Tibial nerve (tissue), 4 donors: Measurements from ENCODE around the gene ROMO1. TPM values are rescaled to one million over a fixed set of nuclear protein-coding genes. Genes with fewer than 3 reads are reported as not detected.

Experiments
- DNase-seq, 2 donors: peaks; one replicate each; pipeline ENCODE4 v3.0.0-alpha.2; 2019; ENCODE audit warnings: low spot score in 2 of 2
- H3K27ac ChIP-seq, 4 donors: fragments of 200-600 bp; sonication (generic) in 3 of 4; one replicate each; pipeline ENCODE4 v1.5.1; 2017 to 2019; ENCODE audit warnings: mild to moderate bottlenecking in 1 of 4
- H3K27me3 ChIP-seq, 2 donors: fragments of 200-600 bp; sonication (generic) in 1 of 2; one replicate each; pipeline versions ENCODE4 v1.5.1 to v1.6.0; 2017 to 2019
- H3K36me3 ChIP-seq, 3 donors: fragments of 200-600 bp; sonication (generic); one replicate each; pipeline ENCODE4 v1.5.1; 2018 to 2019
- H3K4me1 ChIP-seq, 4 donors: fragments of 200-600 bp; sonication (generic) in 3 of 4; one replicate each; pipeline ENCODE4 v1.5.1; 2017 to 2019
- H3K4me3 ChIP-seq, 4 donors: fragments of 200-600 bp; sonication (generic) in 3 of 4; one replicate each; pipeline ENCODE4 v1.5.1; 2017 to 2019; ENCODE audit warnings: mild to moderate bottlenecking in 1 of 4, moderate library complexity in 1 of 4
- H3K9me3 ChIP-seq, 4 donors: fragments of 200-600 bp; sonication (generic) in 3 of 4; one replicate each; pipeline ENCODE4 v1.5.1; 2017 to 2019
- EP300 ChIP-seq, 2 donors: sonication (generic); formaldehyde crosslinking; IDR thresholded peaks; one replicate each; pipeline ENCODE4 v1.6.1; 2017; ENCODE audit warnings: antibody characterized with exemption in 2 of 2, mild to moderate bottlenecking in 1 of 2
- POLR2A ChIP-seq, 2 donors: fragments of 450-650 bp; IDR thresholded peaks; one replicate each; pipeline ENCODE4 v1.6.1; 2017; ENCODE audit warnings: antibody characterized with exemption in 2 of 2, mild to moderate bottlenecking in 2 of 2, moderate library complexity in 2 of 2
- WGBS, 2 donors: methylation state at CpG; one replicate each; pipeline ENCODE4 v1.1.5; 2018; 5-methylcytosine and 5-hydroxymethylcytosine counted together
- total RNA-seq, 4 donors: library from RNA; depleted of rRNA; stranded (reverse); fragments of >200 nt; gene quantifications; one replicate each; pipeline ENCODE4 v1.1.0, GENCODE V29; 2016
- TF ChIP-seq, protein P1 (sequence below), 5 experiments: fragments of 200-600 bp in 3 of 5; fragments of 450-650 bp in 2 of 5; sonication (generic) in 3 of 5; IDR thresholded peaks; one replicate each; pipeline ENCODE4 v1.5.1; 2016 to 2019; ENCODE audit warnings: antibody characterized with exemption in 5 of 5, mild to moderate bottlenecking in 3 of 5, moderate library complexity in 2 of 5

The ROMO1 gene
- total RNA-seq, 4 donors from 2014 or later = 237 to 447 (median 320) TPM

GRCh38 chr20:35734777-35735649 is 35.8 kb downstream of the ROMO1 start:
- WGBS, 2 donors = 59 to 63% methylated on average over 4 of the region's 4 CpGs

DNA sequence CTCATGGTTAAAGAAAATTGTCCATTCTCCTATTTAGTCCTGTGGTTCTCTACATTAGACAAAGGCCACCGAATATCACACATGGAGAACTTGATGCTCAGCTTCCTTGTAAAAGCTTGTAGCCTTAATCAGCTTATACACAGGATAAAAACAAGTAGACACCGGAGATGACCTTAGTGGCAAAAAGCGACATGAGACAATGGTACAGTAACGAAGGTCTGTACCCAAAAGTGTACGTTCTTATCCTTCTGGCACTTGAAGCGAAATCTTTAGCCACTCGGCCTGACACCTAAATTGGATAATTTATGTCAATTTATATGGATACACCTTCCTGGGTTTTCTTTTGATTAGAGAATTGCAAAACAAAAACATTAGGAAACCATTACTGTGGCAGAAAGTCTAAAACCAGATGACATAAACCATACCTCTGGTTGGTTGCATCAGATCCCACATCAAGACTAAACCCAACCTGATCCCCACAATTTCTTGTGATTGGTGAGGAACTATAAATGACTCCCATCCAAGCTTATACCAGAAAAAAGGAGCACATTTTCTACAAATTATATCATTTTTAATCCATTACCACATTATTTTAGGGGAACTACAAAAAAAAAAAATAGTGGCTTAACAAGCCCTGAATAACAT is 36.7 kb downstream of the ROMO1 start:
- no peak overlapping the region for H3K4me3 ChIP-seq
- TF ChIP-seq POLR2A (IDR thresholded peaks at IDR 0.05) (no peak), EP300 (IDR thresholded peaks at IDR 0.05) (no peak)
- TF ChIP-seq, protein P1, sequence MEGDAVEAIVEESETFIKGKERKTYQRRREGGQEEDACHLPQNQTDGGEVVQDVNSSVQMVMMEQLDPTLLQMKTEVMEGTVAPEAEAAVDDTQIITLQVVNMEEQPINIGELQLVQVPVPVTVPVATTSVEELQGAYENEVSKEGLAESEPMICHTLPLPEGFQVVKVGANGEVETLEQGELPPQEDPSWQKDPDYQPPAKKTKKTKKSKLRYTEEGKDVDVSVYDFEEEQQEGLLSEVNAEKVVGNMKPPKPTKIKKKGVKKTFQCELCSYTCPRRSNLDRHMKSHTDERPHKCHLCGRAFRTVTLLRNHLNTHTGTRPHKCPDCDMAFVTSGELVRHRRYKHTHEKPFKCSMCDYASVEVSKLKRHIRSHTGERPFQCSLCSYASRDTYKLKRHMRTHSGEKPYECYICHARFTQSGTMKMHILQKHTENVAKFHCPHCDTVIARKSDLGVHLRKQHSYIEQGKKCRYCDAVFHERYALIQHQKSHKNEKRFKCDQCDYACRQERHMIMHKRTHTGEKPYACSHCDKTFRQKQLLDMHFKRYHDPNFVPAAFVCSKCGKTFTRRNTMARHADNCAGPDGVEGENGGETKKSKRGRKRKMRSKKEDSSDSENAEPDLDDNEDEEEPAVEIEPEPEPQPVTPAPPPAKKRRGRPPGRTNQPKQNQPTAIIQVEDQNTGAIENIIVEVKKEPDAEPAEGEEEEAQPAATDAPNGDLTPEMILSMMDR (IDR thresholded peaks at IDR 0.05) = no peak
- peak overlapping the region in 1 of 4 donors; percentile 22 for H3K27ac ChIP-seq
- peaks cover 14 to 84% (median 45%) of the 10 kb centered on the region in 4 donors for H3K4me1 ChIP-seq
- H3K36me3 ChIP-seq = peaks cover 0 to 87% (median 25%) of the 10 kb centered on the region in 3 donors
- H3K9me3 ChIP-seq = no peaks in the 10 kb centered on the region
- DNase-seq = no peak
- no peaks in the 10 kb centered on the region for H3K27me3 ChIP-seq
- 45 to 57% methylated on average over 7 of the region's 7 CpGs for WGBS, 2 donors

More at GRCh38 chr20:35734777-35735649, 35.8 kb downstream of the ROMO1 start:
- TF ChIP-seq EP300 (IDR thresholded peaks at IDR 0.05) = no peak
- TF ChIP-seq, protein P1 (IDR thresholded peaks at IDR 0.05) = no peak
- no peak for TF ChIP-seq POLR2A (IDR thresholded peaks at IDR 0.05)
- Histone ChIP-seq H3K4me3 (no peak overlapping the region), H3K27me3 (no peaks in the 10 kb centered on the region), H3K36me3 (peaks cover 0 to 87% (median 34%) of the 10 kb centered on the region in 3 donors), H3K4me1 (peaks cover 14 to 87% (median 43%) of the 10 kb centered on the region in 4 donors), H3K27ac (peak overlapping the region in 1 of 4 donors; percentile 22), H3K9me3 (no peaks in the 10 kb centered on the region)
- no peak for DNase-seq

GRCh38 chr20:35737865-35738333 is 38.7 kb downstream of the ROMO1 start:
- Histone ChIP-seq H3K27me3 (no peaks in the 10 kb centered on the region), H3K4me1 (peaks cover 14 to 66% (median 44%) of the 10 kb centered on the region in 4 donors), H3K36me3 (peaks cover 0 to 68% (median 15%) of the 10 kb centered on the region in 3 donors), H3K4me3 (no peak overlapping the region), H3K27ac (peak overlapping the region in 1 of 4 donors; percentile 97), H3K9me3 (no peaks in the 10 kb centered on the region)
- WGBS, 2 donors = 94 to 95% methylated on average over 15 of the region's 15 CpGs
- DNase-seq = no peak
- no peak for TF ChIP-seq POLR2A (IDR thresholded peaks at IDR 0.05)
- TF ChIP-seq, protein P1 (IDR thresholded peaks at IDR 0.05) = no peak

DNA sequence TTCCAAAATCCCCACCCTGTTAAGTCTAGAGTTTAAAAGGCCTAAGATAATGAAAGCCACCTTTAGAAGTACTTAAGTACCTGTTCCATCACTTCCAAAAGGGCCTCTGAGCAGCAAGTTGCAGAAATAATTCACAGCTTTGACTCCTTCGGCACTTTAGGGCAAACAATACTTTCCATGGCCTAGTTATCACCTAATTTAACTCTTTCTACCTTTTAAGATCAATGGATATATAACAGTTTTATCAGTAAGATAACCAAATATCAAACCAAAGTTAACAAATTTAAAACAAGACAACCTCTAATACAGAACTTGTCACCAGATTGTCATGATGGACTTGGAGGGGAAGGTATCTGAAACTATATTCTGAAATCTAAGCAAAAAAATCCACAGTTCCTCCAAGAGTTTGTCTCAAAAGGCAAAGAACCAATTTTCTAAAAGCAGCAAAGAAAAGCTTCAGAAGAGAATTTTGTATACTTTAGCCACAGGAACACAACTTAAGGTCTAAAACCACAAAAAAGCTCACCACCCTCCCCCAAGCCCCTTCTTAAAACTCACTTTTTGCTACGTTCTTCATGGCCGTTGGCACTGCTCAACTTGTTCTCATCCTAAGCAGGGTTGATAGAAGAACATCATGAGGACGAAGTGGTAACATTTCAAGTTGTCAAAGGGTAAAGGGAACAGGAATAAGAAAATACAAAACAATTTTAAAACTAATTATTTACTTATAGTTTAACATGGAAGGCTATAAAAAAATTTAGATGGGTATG is 39.4 kb downstream of the ROMO1 start:
- 56 to 58% methylated on average over 4 of the region's 4 CpGs for WGBS, 2 donors
- DNase-seq = no peak
- no peaks in the 10 kb centered on the region for H3K9me3 ChIP-seq
- H3K27me3 ChIP-seq = no peaks in the 10 kb centered on the region
- peaks cover 14 to 70% (median 50%) of the 10 kb centered on the region in 4 donors for H3K4me1 ChIP-seq
- H3K36me3 ChIP-seq = peaks cover 0 to 61% (median 15%) of the 10 kb centered on the region in 3 donors
- no peak overlapping the region for H3K4me3 ChIP-seq
- TF ChIP-seq POLR2A (IDR thresholded peaks at IDR 0.05) = no peak
- TF ChIP-seq, protein P1 (IDR thresholded peaks at IDR 0.05) = no peak
- no peak for TF ChIP-seq EP300 (IDR thresholded peaks at IDR 0.05)
- peak overlapping the region in 2 of 4 donors; percentile 18 to 97 for H3K27ac ChIP-seq
